Mesenchymal stem cell (in vitro differentiated cells and primary cell): ENCODE measurements around the gene RAB43. TPM values are rescaled to one million over a fixed set of nuclear protein-coding genes. Genes with fewer than 3 reads are reported as not detected.
A peak's percentile ranks its signal among the peaks of the same experiment; 100 is the strongest.
"Not testable (repeated sequence)": the region's sequence is repeated elsewhere in the genome, so short reads cannot be mapped to it uniquely, and the experiment has no call there.

Experiments used
- DNase-seq: peaks from one replicate; pipeline ENCODE4 v3.0.0-alpha.2; 2013
- H2AFZ ChIP-seq: one replicate; pipeline ENCODE4 v1.6.1; 2013; ENCODE audit warnings: low read depth, mild to moderate bottlenecking, control low read depth, inconsistent platforms, low read length, moderate library complexity
- H2AK5ac ChIP-seq: 2 replicates; pipeline ENCODE4 v1.6.1; 2013; ENCODE audit warnings: low read length, moderate library complexity, mild to moderate bottlenecking, inconsistent platforms; ENCODE audit not compliant: severe bottlenecking
- H2BK120ac ChIP-seq: one replicate; pipeline ENCODE4 v1.6.1; 2013; ENCODE audit warnings: low read depth, mild to moderate bottlenecking, inconsistent platforms, low read length, moderate library complexity
- H2BK12ac ChIP-seq, 2 experiments: one replicate each; pipeline ENCODE4 v1.6.1; 2013; ENCODE audit warnings: inconsistent platforms in 2 of 2, low read length in 2 of 2, mild to moderate bottlenecking in 2 of 2, moderate library complexity in 2 of 2, control low read depth in 1 of 2
- H2BK15ac ChIP-seq: one replicate; pipeline ENCODE4 v1.6.1; 2013; ENCODE audit warnings: mild to moderate bottlenecking, low read depth, inconsistent platforms; ENCODE audit not compliant: poor library complexity, severe bottlenecking
- H2BK5ac ChIP-seq: 2 replicates; pipeline ENCODE4 v1.6.1; 2013; ENCODE audit warnings: low read depth, mild to moderate bottlenecking, low read length, control low read depth, inconsistent platforms; ENCODE audit not compliant: poor library complexity, severe bottlenecking
- H3K14ac ChIP-seq, 2 experiments: one replicate each; pipeline ENCODE4 v1.6.1; 2013; ENCODE audit warnings: inconsistent platforms in 2 of 2, low read length in 2 of 2, control low read depth in 1 of 2, mild to moderate bottlenecking in 1 of 2, moderate library complexity in 1 of 2
- H3K18ac ChIP-seq, 2 experiments: one replicate each; pipeline ENCODE4 v1.6.1; 2013; ENCODE audit warnings: inconsistent platforms in 2 of 2, low read length in 2 of 2, control low read depth in 1 of 2, low read depth in 1 of 2, mild to moderate bottlenecking in 1 of 2
- H3K23ac ChIP-seq, 2 experiments: one replicate each; pipeline ENCODE4 v1.6.1; 2013; ENCODE audit warnings: inconsistent platforms in 2 of 2, low read length in 2 of 2, mild to moderate bottlenecking in 2 of 2, moderate library complexity in 2 of 2, control low read depth in 1 of 2
- H3K27ac ChIP-seq: 2 replicates; pipeline ENCODE4 v1.5.1; 2013; ENCODE audit warnings: mild to moderate bottlenecking, moderate library complexity, low read length, control low read depth, inconsistent platforms; ENCODE audit not compliant: poor library complexity, severe bottlenecking
- H3K27me3 ChIP-seq, 2 experiments: 2 replicates each; pipeline versions ENCODE4 v1.6.1 to v1.7.0; 2013; ENCODE audit warnings: low read length in 2 of 2, mild to moderate bottlenecking in 2 of 2, moderate library complexity in 2 of 2, control low read depth in 1 of 2, inconsistent platforms in 1 of 2; ENCODE audit not compliant: control insufficient read depth in 1 of 2, insufficient read depth in 1 of 2
- H3K36me3 ChIP-seq, 2 experiments: 2 replicates each; pipeline versions ENCODE4 v1.6.1 to v1.7.0; 2013; ENCODE audit warnings: low read length in 2 of 2, control low read depth in 1 of 2, inconsistent platforms in 1 of 2, low read depth in 1 of 2, mild to moderate bottlenecking in 1 of 2; ENCODE audit not compliant: insufficient read depth in 2 of 2, control insufficient read depth in 1 of 2
- H3K4ac ChIP-seq, 2 experiments: one replicate each; pipeline ENCODE4 v1.6.1; 2013; ENCODE audit warnings: inconsistent platforms in 2 of 2, low read length in 2 of 2, mild to moderate bottlenecking in 2 of 2, moderate library complexity in 2 of 2, control low read depth in 1 of 2, low read depth in 1 of 2
- H3K4me1 ChIP-seq: 2 replicates; pipeline ENCODE4 v1.6.1; 2013; ENCODE audit warnings: low read depth, low read length, control low read depth; ENCODE audit not compliant: control insufficient read depth, insufficient read depth
- H3K4me2 ChIP-seq: 2 replicates; pipeline ENCODE4 v1.6.1; 2013; ENCODE audit warnings: low read length, mild to moderate bottlenecking, inconsistent platforms; ENCODE audit not compliant: poor library complexity, severe bottlenecking
- H3K4me3 ChIP-seq, 2 experiments: 2 replicates each; pipeline versions ENCODE4 v1.5.1 to v1.7.0; 2013; ENCODE audit warnings: low read length in 2 of 2, mild to moderate bottlenecking in 2 of 2, control low read depth in 1 of 2, low read depth in 1 of 2; ENCODE audit not compliant: insufficient read depth in 1 of 2
- H3K79me1 ChIP-seq: replicated peaks from 2 replicates; pipeline ENCODE4 v1.6.1; 2013; ENCODE audit warnings: mild to moderate bottlenecking, control low read depth, low read length, inconsistent platforms; ENCODE audit not compliant: poor library complexity, severe bottlenecking
- H3K9ac ChIP-seq: 2 replicates; pipeline ENCODE4 v1.7.0; 2013; ENCODE audit warnings: mild to moderate bottlenecking, low read length, moderate library complexity
- H3K9me3 ChIP-seq: 2 replicates; pipeline ENCODE4 v1.7.0; 2013; ENCODE audit warnings: mild to moderate bottlenecking, low read length; ENCODE audit not compliant: control insufficient read depth
- H4K8ac ChIP-seq: one replicate; pipeline ENCODE4 v1.6.1; 2013; ENCODE audit warnings: inconsistent platforms, mild to moderate bottlenecking, low read length, moderate library complexity
- H4K91ac ChIP-seq: one replicate; pipeline ENCODE4 v1.6.1; 2013; ENCODE audit warnings: mild to moderate bottlenecking, low read length, inconsistent platforms
- WGBS: methylation state at CpG from one replicate; pipeline ENCODE4 v1.1.7; 2013; ENCODE audit warnings: mixed read lengths; 5-methylcytosine and 5-hydroxymethylcytosine counted together
- polyA plus RNA-seq, 2 experiments: library from polyadenylated mRNA; stranded (reverse); fragments of 200-250 nt; gene quantifications; one replicate each; pipeline ENCODE4 v1.2.3, GENCODE V29; 2013

RAB43 gene
- polyA plus RNA-seq (2013, experiment 1 of 2) = 17.6 TPM
- 17.3 TPM for polyA plus RNA-seq (2013, experiment 2 of 2)

- DNase-seq = peak; percentile 82
- Histone ChIP-seq H3K4ac (peak within 1 kb of the TSS; percentile 86 to 96), H4K8ac (peak within 1 kb of the TSS; percentile 90), H3K27me3 (no peaks in the 10 kb centered on the region), H2AK5ac (peak within 1 kb of the TSS; percentile 38), H2BK120ac (peak within 1 kb of the TSS; percentile 93), H3K4me2 (peak within 1 kb of the TSS; percentile 93), H3K27ac (peak within 1 kb of the TSS; percentile 86), H2BK15ac (peak within 1 kb of the TSS; percentile 97), H3K9me3 (no peaks in the 10 kb centered on the region), H2BK5ac (no peak within 1 kb of the TSS), H2AFZ (peak within 1 kb of the TSS; percentile 90), H4K91ac (peak within 1 kb of the TSS; percentile 88), H3K79me1 (peaks cover 1% of the 10 kb centered on the region), H3K4me1 (peaks cover 19% of the 10 kb centered on the region), H3K18ac (peak within 1 kb of the TSS; percentile 98), H3K4me3 (peak within 1 kb of the TSS; percentile 85 to 87), H3K9ac (peak within 1 kb of the TSS; percentile 88), H3K23ac (peak within 1 kb of the TSS; percentile 5 to 96), H2BK12ac (peak within 1 kb of the TSS in 1 of 2 experiments; percentile 94), H3K36me3 (peaks cover 14 to 21% of the 10 kb centered on the region in 2 experiments), H3K14ac (peak within 1 kb of the TSS; percentile 95 to 96)
- 1% methylated on average over 54 of the region's 60 CpGs for WGBS
Measured at GRCh38 chr3:129121792-129122411, at the start of gene RAB43. Gene RAB43, minus strand, starts transcription at chr3:129121804. Its CDS starts 315 bp downstream, at chr3:129121489.

GRCh38 chr3:129166579-129167332 lies 45.2 kb upstream of the RAB43 start:
- no peak overlapping the region for H4K91ac ChIP-seq
- H4K8ac ChIP-seq = no peak overlapping the region
- H2AK5ac ChIP-seq = no peak overlapping the region
- H3K27ac ChIP-seq = no peak overlapping the region
- DNase-seq = no peak
- no peak overlapping the region for H2BK120ac ChIP-seq
- H3K79me1 ChIP-seq = peaks cover 21% of the 10 kb centered on the region
- H2BK12ac ChIP-seq = no peak overlapping the region
- no peak overlapping the region for H2BK15ac ChIP-seq
- peaks cover 30 to 66% of the 10 kb centered on the region in 2 experiments for H3K36me3 ChIP-seq
- H3K14ac ChIP-seq = no peak overlapping the region
- H3K4ac ChIP-seq = no peak overlapping the region
- 97% methylated on average over 12 of the region's 15 CpGs for WGBS
- no peak overlapping the region for H3K23ac ChIP-seq
- no peak overlapping the region for H2BK5ac ChIP-seq
- no peak overlapping the region for H3K9ac ChIP-seq
- no peaks in the 10 kb centered on the region for H3K9me3 ChIP-seq
- no peak overlapping the region for H3K18ac ChIP-seq
- peaks cover 6% of the 10 kb centered on the region for H3K4me1 ChIP-seq
- H3K4me2 ChIP-seq = no peak overlapping the region
- H3K27me3 ChIP-seq = no peaks in the 10 kb centered on the region
- H2AFZ ChIP-seq = no peak overlapping the region
- H3K4me3 ChIP-seq = no peak overlapping the region

- H3K4me1 ChIP-seq, DNase-seq, H2BK5ac ChIP-seq, H2BK120ac ChIP-seq, H3K14ac ChIP-seq, H3K4me2 ChIP-seq, H2BK15ac ChIP-seq, H2AK5ac ChIP-seq, H3K27ac ChIP-seq, H3K9ac ChIP-seq, H4K8ac ChIP-seq, H3K4ac ChIP-seq, H4K91ac ChIP-seq, H2AFZ ChIP-seq, H3K23ac ChIP-seq, H3K4me3 ChIP-seq, H3K9me3 ChIP-seq, H3K27me3 ChIP-seq, H3K18ac ChIP-seq, H2BK12ac ChIP-seq: not testable (repeated sequence)
- H3K36me3 ChIP-seq = peaks cover 25 to 55% of the 10 kb centered on the region in 2 experiments
- WGBS = 100% methylated on average over 3 of the region's 8 CpGs
- H3K79me1 ChIP-seq = peaks cover 18% of the 10 kb centered on the region
Measured at GRCh38 chr3:129165594-129165993, 44.0 kb upstream of the RAB43 start.

GRCh38 chr3:129164500-129164899 lies 42.9 kb upstream of the RAB43 start:
- peaks cover 19 to 44% of the 10 kb centered on the region in 2 experiments for H3K36me3 ChIP-seq
- peaks cover 6% of the 10 kb centered on the region for H3K4me1 ChIP-seq
- H3K4me2 ChIP-seq = no peak overlapping the region
- no peak overlapping the region for H3K14ac ChIP-seq
- 95% methylated on average over 5 of the region's 7 CpGs for WGBS
- no peak overlapping the region for H3K4me3 ChIP-seq
- H3K27me3 ChIP-seq = no peaks in the 10 kb centered on the region
- no peaks in the 10 kb centered on the region for H3K9me3 ChIP-seq
- H3K18ac ChIP-seq = no peak overlapping the region
- peak overlapping the region; percentile 48 for H3K27ac ChIP-seq
- no peak overlapping the region for H2BK15ac ChIP-seq
- no peak overlapping the region for H3K4ac ChIP-seq
- H3K79me1 ChIP-seq = peaks cover 15% of the 10 kb centered on the region
- no peak overlapping the region for H2AK5ac ChIP-seq
- H2AFZ ChIP-seq = no peak overlapping the region
- DNase-seq = no peak
- no peak overlapping the region for H2BK12ac ChIP-seq
- H3K9ac ChIP-seq = no peak overlapping the region
- H4K91ac ChIP-seq = no peak overlapping the region
- H3K23ac ChIP-seq = no peak overlapping the region
- no peak overlapping the region for H2BK5ac ChIP-seq
- H2BK120ac ChIP-seq = no peak overlapping the region
- H4K8ac ChIP-seq = no peak overlapping the region
